ENCODE data around the gene SPO11. TPM values are rescaled to one million over a fixed set of nuclear protein-coding genes. Genes with fewer than 3 reads are reported as not detected.

SPO11 gene, protein sequence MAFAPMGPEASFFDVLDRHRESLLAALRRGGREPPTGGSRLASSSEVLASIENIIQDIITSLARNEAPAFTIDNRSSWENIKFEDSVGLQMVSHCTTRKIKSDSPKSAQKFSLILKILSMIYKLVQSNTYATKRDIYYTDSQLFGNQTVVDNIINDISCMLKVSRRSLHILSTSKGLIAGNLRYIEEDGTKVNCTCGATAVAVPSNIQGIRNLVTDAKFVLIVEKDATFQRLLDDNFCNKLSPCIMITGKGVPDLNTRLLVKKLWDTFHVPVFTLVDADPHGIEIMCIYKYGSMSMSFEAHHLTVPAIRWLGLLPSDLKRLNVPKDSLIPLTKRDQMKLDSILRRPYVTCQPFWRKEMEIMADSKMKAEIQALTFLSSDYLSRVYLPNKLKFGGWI
- polyA plus RNA-seq (2013, experiment 1 of 2) = not detected
- polyA plus RNA-seq (2013, experiment 2 of 2) = not detected

DNA sequence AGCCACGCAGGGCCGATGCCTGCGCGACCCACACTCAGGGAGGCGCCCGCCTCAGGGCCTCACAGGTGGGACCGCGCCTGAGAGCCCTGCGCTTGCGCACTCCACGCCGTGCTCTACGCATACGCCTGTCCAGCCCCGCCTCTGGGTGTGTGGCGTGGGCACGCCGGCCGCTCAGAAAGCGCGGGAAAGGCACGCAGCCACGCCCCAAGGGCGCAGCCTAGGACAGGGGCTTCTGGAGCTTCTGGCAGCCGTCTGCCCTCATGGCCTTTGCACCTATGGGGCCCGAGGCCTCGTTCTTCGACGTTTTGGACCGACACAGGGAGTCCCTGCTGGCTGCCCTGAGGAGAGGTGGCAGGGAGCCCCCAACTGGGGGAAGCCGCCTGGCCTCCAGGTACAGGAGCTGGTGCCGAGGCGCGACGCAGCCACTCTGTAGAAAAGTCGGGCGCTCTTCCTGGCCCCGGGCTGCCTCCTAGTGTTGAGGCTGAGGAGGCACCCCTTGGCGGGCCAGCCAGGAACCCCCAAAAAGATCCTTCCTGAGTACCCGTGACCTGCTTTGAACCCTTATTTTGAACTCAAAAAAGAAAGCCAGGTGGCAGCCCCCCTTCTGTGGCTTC lies at the start of gene SPO11:
Gene SPO11 (plus strand): TSS at position 196 of the 614 bp plus-strand sequence. CDS start 65 bp downstream, at position 261.
- H3K4me3 ChIP-seq (ENCODE audit: insufficient read depth in 1 of 2, low read depth in 1 of 2, low read length in 2 of 2) = no peak within 1 kb of the TSS
- H4K91ac ChIP-seq (ENCODE audit: low read length) = no peak within 1 kb of the TSS
- H3K14ac ChIP-seq (ENCODE audit: low read length in 2 of 2) = peak within 1 kb of the TSS in 1 of 2 experiments; percentile 88
- no peak within 1 kb of the TSS for H4K8ac ChIP-seq (ENCODE audit: low read length)
- no peak within 1 kb of the TSS for H3K27ac ChIP-seq (ENCODE audit: low read length, poor library complexity, severe bottlenecking)
- H3K4ac ChIP-seq (ENCODE audit: low read depth in 1 of 2, low read length in 2 of 2) = no peak within 1 kb of the TSS
- H3K4me1 ChIP-seq (ENCODE audit: control insufficient read depth, insufficient read depth, low read depth, low read length) = peaks cover 1% of the 10 kb centered on the region
- no peak within 1 kb of the TSS for H3K18ac ChIP-seq (ENCODE audit: low read depth in 1 of 2, low read length in 2 of 2)
- 71% methylated on average over 40 of the region's 40 CpGs for WGBS
- H2AK5ac ChIP-seq (ENCODE audit: low read length, severe bottlenecking) = no peak within 1 kb of the TSS
- no peak within 1 kb of the TSS for H2AFZ ChIP-seq (ENCODE audit: low read depth, low read length)
- H3K27me3 ChIP-seq (ENCODE audit: control insufficient read depth in 1 of 2, insufficient read depth in 1 of 2, low read length in 2 of 2) = peaks cover 22 to 39% of the 10 kb centered on the region in 2 experiments
- no peak within 1 kb of the TSS for H3K23ac ChIP-seq (ENCODE audit: low read length in 2 of 2)
- no peak within 1 kb of the TSS for H2BK5ac ChIP-seq (ENCODE audit: low read depth, low read length, poor library complexity, severe bottlenecking)
- no peaks in the 10 kb centered on the region for H3K9me3 ChIP-seq (ENCODE audit: control insufficient read depth, low read length)
- no peaks in the 10 kb centered on the region for H3K79me1 ChIP-seq (replicated peaks; ENCODE audit: low read length, poor library complexity, severe bottlenecking)
- peak within 1 kb of the TSS; percentile 66 for H3K9ac ChIP-seq (ENCODE audit: low read length)
- H2BK15ac ChIP-seq (ENCODE audit: low read depth, poor library complexity, severe bottlenecking) = no peak within 1 kb of the TSS
- H2BK120ac ChIP-seq (ENCODE audit: low read depth, low read length) = no peak within 1 kb of the TSS
- no peak within 1 kb of the TSS for H2BK12ac ChIP-seq (ENCODE audit: low read length in 2 of 2)
- no peak for DNase-seq
- no peaks in the 10 kb centered on the region for H3K36me3 ChIP-seq (ENCODE audit: control insufficient read depth in 1 of 2, insufficient read depth in 2 of 2, low read depth in 1 of 2, low read length in 2 of 2)
- no peak within 1 kb of the TSS for H3K4me2 ChIP-seq (ENCODE audit: low read length, poor library complexity, severe bottlenecking)

DNA sequence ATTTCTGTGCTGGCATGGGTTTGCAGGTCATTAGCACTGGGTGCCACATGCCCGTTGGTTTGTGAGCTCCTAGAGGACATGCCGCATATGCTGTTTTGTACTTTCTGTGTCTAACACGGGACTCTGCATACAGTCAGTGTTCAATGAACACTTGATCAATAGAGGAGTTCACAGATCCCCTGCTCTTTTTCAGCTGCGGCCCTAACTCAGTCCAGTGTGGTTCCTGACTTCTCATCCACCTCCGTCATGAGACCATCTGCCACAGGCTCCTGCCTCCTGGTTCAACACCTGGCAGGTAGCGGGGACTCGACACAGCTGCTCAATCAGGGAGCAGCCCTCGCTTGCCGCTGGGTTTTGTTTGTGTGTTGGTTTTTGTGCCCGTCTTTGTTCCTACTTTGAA lies 49.4 kb upstream of the SPO11 start:
- Histone ChIP-seq H3K4ac (ENCODE audit: low read depth in 1 of 2, low read length in 2 of 2) (no peak overlapping the region), H2BK120ac (ENCODE audit: low read depth, low read length) (no peak overlapping the region), H3K23ac (ENCODE audit: low read length in 2 of 2) (no peak overlapping the region), H3K9me3 (ENCODE audit: control insufficient read depth, low read length) (no peaks in the 10 kb centered on the region), H3K4me2 (ENCODE audit: low read length, poor library complexity, severe bottlenecking) (no peak overlapping the region), H3K9ac (ENCODE audit: low read length) (no peak overlapping the region), H3K4me1 (ENCODE audit: control insufficient read depth, insufficient read depth, low read depth, low read length) (peaks cover 3% of the 10 kb centered on the region), H2AK5ac (ENCODE audit: low read length, severe bottlenecking) (no peak overlapping the region), H3K18ac (ENCODE audit: low read depth in 1 of 2, low read length in 2 of 2) (no peak overlapping the region), H2BK15ac (ENCODE audit: low read depth, poor library complexity, severe bottlenecking) (no peak overlapping the region), H4K8ac (ENCODE audit: low read length) (no peak overlapping the region), H3K36me3 (ENCODE audit: control insufficient read depth in 1 of 2, insufficient read depth in 2 of 2, low read depth in 1 of 2, low read length in 2 of 2) (no peaks in the 10 kb centered on the region), H2BK5ac (ENCODE audit: low read depth, low read length, poor library complexity, severe bottlenecking) (no peak overlapping the region), H3K14ac (ENCODE audit: low read length in 2 of 2) (no peak overlapping the region), H3K4me3 (ENCODE audit: insufficient read depth in 1 of 2, low read depth in 1 of 2, low read length in 2 of 2) (no peak overlapping the region), H4K91ac (ENCODE audit: low read length) (no peak overlapping the region), H2AFZ (ENCODE audit: low read depth, low read length) (no peak overlapping the region), H2BK12ac (ENCODE audit: low read length in 2 of 2) (no peak overlapping the region), H3K27me3 (ENCODE audit: control insufficient read depth in 1 of 2, insufficient read depth in 1 of 2, low read length in 2 of 2) (peaks cover 47 to 88% of the 10 kb centered on the region in 2 experiments), H3K79me1 (replicated peaks; ENCODE audit: low read length, poor library complexity, severe bottlenecking) (no peaks in the 10 kb centered on the region), H3K27ac (ENCODE audit: low read length, poor library complexity, severe bottlenecking) (no peak overlapping the region)
- WGBS = 90% methylated on average over 9 of the region's 10 CpGs
- no peak for DNase-seq

DNA sequence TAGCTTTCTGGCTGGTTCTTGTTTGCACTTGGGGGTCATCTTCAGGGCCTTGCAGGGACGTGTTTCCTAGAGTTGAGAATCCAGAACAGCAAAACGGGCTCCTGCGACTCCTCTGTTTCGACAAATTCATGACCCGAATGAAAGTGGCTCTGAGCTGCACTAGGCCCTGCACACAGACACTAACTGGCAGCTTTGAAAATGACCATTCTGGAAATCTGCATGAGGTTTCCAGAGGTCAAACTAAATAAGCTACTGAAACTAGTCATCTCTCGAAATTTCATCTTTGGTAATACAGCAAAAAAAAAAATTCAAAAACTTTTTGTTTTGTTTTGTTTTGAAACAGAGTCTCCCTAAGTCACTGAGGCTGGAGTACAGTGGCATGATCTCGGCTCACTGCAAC lies 47.7 kb upstream of the SPO11 start:
- no peak overlapping the region for H3K4ac ChIP-seq (ENCODE audit: low read depth in 1 of 2, low read length in 2 of 2)
- no peaks in the 10 kb centered on the region for H3K79me1 ChIP-seq (replicated peaks; ENCODE audit: low read length, poor library complexity, severe bottlenecking)
- H3K27me3 ChIP-seq (ENCODE audit: control insufficient read depth in 1 of 2, insufficient read depth in 1 of 2, low read length in 2 of 2) = peaks cover 51 to 87% of the 10 kb centered on the region in 2 experiments
- H3K4me1 ChIP-seq (ENCODE audit: control insufficient read depth, insufficient read depth, low read depth, low read length) = peaks cover 3% of the 10 kb centered on the region
- H3K14ac ChIP-seq (ENCODE audit: low read length in 2 of 2) = no peak overlapping the region
- H3K9ac ChIP-seq (ENCODE audit: low read length) = no peak overlapping the region
- no peaks in the 10 kb centered on the region for H3K9me3 ChIP-seq (ENCODE audit: control insufficient read depth, low read length)
- no peak overlapping the region for H3K4me3 ChIP-seq (ENCODE audit: insufficient read depth in 1 of 2, low read depth in 1 of 2, low read length in 2 of 2)
- no peak overlapping the region for H3K18ac ChIP-seq (ENCODE audit: low read depth in 1 of 2, low read length in 2 of 2)
- H4K8ac ChIP-seq (ENCODE audit: low read length) = no peak overlapping the region
- no peak overlapping the region for H2BK120ac ChIP-seq (ENCODE audit: low read depth, low read length)
- H3K23ac ChIP-seq (ENCODE audit: low read length in 2 of 2) = no peak overlapping the region
- 82% methylated on average over 6 of the region's 7 CpGs for WGBS
- H2BK12ac ChIP-seq (ENCODE audit: low read length in 2 of 2) = no peak overlapping the region
- H2BK5ac ChIP-seq (ENCODE audit: low read depth, low read length, poor library complexity, severe bottlenecking) = no peak overlapping the region
- H2AK5ac ChIP-seq (ENCODE audit: low read length, severe bottlenecking) = no peak overlapping the region
- no peak for DNase-seq
- no peak overlapping the region for H2BK15ac ChIP-seq (ENCODE audit: low read depth, poor library complexity, severe bottlenecking)
- H3K27ac ChIP-seq (ENCODE audit: low read length, poor library complexity, severe bottlenecking) = no peak overlapping the region
- H2AFZ ChIP-seq (ENCODE audit: low read depth, low read length) = no peak overlapping the region
- no peaks in the 10 kb centered on the region for H3K36me3 ChIP-seq (ENCODE audit: control insufficient read depth in 1 of 2, insufficient read depth in 2 of 2, low read depth in 1 of 2, low read length in 2 of 2)
- H3K4me2 ChIP-seq (ENCODE audit: low read length, poor library complexity, severe bottlenecking) = no peak overlapping the region
- no peak overlapping the region for H4K91ac ChIP-seq (ENCODE audit: low read length)

DNA sequence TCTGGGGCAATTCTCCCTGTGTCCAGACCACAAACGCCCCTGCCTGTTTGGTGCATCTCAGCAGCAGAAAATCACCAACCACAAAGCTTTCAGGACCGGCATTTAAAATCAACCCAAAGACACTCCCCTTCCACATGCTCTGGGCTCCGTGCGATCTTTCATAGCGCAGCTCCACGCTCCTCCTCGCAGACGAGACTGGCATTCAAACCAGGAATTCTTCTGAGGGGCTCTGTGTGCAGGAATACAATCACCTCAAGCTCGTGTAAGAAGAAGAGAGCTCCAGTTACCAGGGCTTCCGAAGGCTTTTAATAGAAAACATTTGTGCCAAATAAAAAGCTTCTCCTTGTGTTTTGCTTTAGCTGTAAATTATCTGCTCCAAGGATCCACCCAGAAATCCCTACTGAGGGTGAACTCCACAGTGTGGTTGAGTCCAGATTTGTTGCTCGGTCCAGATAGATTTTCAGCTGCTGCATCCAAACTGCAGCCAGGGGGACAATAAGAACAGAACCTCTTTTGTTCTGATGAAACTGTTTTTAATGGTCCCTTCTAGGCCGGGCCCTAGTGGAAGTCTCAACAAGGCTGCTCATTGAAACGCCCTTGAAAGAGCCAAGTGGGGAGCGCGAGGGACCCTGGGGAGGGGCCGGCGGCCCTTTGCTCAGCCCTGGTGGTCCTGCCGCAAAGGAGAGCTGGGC lies 46.8 kb upstream of the SPO11 start:
- WGBS = 73% methylated on average over 18 of the region's 18 CpGs

More for the DNA sequence above, 46.8 kb upstream of the SPO11 start:
- H3K4me2 ChIP-seq (ENCODE audit: low read length, poor library complexity, severe bottlenecking) = no peak overlapping the region
- H3K9me3 ChIP-seq (ENCODE audit: control insufficient read depth, low read length) = no peaks in the 10 kb centered on the region
- H4K91ac ChIP-seq (ENCODE audit: low read length) = no peak overlapping the region
- DNase-seq = no peak
- H3K9ac ChIP-seq (ENCODE audit: low read length) = no peak overlapping the region
- H2AK5ac ChIP-seq (ENCODE audit: low read length, severe bottlenecking) = no peak overlapping the region
- H2BK120ac ChIP-seq (ENCODE audit: low read depth, low read length) = no peak overlapping the region
- peaks cover 3% of the 10 kb centered on the region for H3K4me1 ChIP-seq (ENCODE audit: control insufficient read depth, insufficient read depth, low read depth, low read length)
- H2BK5ac ChIP-seq (ENCODE audit: low read depth, low read length, poor library complexity, severe bottlenecking) = no peak overlapping the region
- no peak overlapping the region for H3K14ac ChIP-seq (ENCODE audit: low read length in 2 of 2)
- no peak overlapping the region for H3K18ac ChIP-seq (ENCODE audit: low read depth in 1 of 2, low read length in 2 of 2)
- H3K79me1 ChIP-seq (replicated peaks; ENCODE audit: low read length, poor library complexity, severe bottlenecking) = no peaks in the 10 kb centered on the region
- peaks cover 54 to 87% of the 10 kb centered on the region in 2 experiments for H3K27me3 ChIP-seq (ENCODE audit: control insufficient read depth in 1 of 2, insufficient read depth in 1 of 2, low read length in 2 of 2)
- H2BK15ac ChIP-seq (ENCODE audit: low read depth, poor library complexity, severe bottlenecking) = no peak overlapping the region
- H2AFZ ChIP-seq (ENCODE audit: low read depth, low read length) = no peak overlapping the region
- H3K27ac ChIP-seq (ENCODE audit: low read length, poor library complexity, severe bottlenecking) = no peak overlapping the region
- no peak overlapping the region for H3K4ac ChIP-seq (ENCODE audit: low read depth in 1 of 2, low read length in 2 of 2)
- no peak overlapping the region for H3K23ac ChIP-seq (ENCODE audit: low read length in 2 of 2)
- H4K8ac ChIP-seq (ENCODE audit: low read length) = no peak overlapping the region
- no peaks in the 10 kb centered on the region for H3K36me3 ChIP-seq (ENCODE audit: control insufficient read depth in 1 of 2, insufficient read depth in 2 of 2, low read depth in 1 of 2, low read length in 2 of 2)
- no peak overlapping the region for H3K4me3 ChIP-seq (ENCODE audit: insufficient read depth in 1 of 2, low read depth in 1 of 2, low read length in 2 of 2)
- H2BK12ac ChIP-seq (ENCODE audit: low read length in 2 of 2) = no peak overlapping the region
